ENCODE results near the gene KRTAP10-6.
A peak's percentile ranks its signal among the peaks of the same experiment; 100 is the strongest.

Gene KRTAP10-6

GRCh38 chr21:44614161-44614631, 21.9 kb upstream of the KRTAP10-6 start:
- Histone ChIP-seq H2BK12ac (ENCODE audit: low read length) (no peak overlapping the region), H4K8ac (ENCODE audit: low read depth, low read length) (no peak overlapping the region), H3K79me2 (ENCODE audit: control insufficient read depth, insufficient read depth, low read length, poor library complexity) (no peaks in the 10 kb centered on the region), H3K4me3 (ENCODE audit: low read depth, low read length) (no peak overlapping the region), H3K27ac (ENCODE audit: low read depth, low read length) (no peak overlapping the region), H2AFZ (ENCODE audit: insufficient read depth, low read length, poor library complexity) (no peak overlapping the region), H3K9ac (ENCODE audit: low read length) (no peak overlapping the region), H3K23ac (ENCODE audit: low read length) (no peak overlapping the region), H3K14ac (ENCODE audit: low read length) (no peak overlapping the region), H4K12ac (ENCODE audit: low read depth, low read length) (no peak overlapping the region), H2BK120ac (ENCODE audit: insufficient read depth, low read length, poor library complexity) (no peak overlapping the region), H3K4me2 (ENCODE audit: low read length) (no peak overlapping the region), H2AK5ac (ENCODE audit: low read length) (no peak overlapping the region), H3K18ac (ENCODE audit: low read length) (no peak overlapping the region), H3K4ac (ENCODE audit: low read depth, low read length) (no peak overlapping the region), H4K91ac (ENCODE audit: low read depth, low read length) (no peak overlapping the region), H3K4me1 (ENCODE audit: control insufficient read depth in 1 of 2, insufficient read depth in 2 of 2, low read length in 2 of 2) (no peaks in the 10 kb centered on the region), H3K27me3 (ENCODE audit: insufficient read depth, low read length) (no peaks in the 10 kb centered on the region), H3K9me3 (ENCODE audit: insufficient read depth, low read depth, low read length) (peaks cover 28% of the 10 kb centered on the region), H3K79me1 (ENCODE audit: low read length) (no peaks in the 10 kb centered on the region), H3K36me3 (ENCODE audit: control insufficient read depth in 1 of 2, insufficient read depth in 2 of 2, low read length in 2 of 2) (no peaks in the 10 kb centered on the region), H2BK5ac (ENCODE audit: low read depth, low read length, poor library complexity) (no peak overlapping the region)
- no CpG with 5 or more reads among the region's 20 CpGs for WGBS (ENCODE audit: extremely low coverage, insufficient coverage, insufficient read length)
- no peak for DNase-seq

- H3K23ac ChIP-seq (ENCODE audit: low read length) = no peak overlapping the region
- H4K91ac ChIP-seq (ENCODE audit: low read depth, low read length) = no peak overlapping the region
- H4K12ac ChIP-seq (ENCODE audit: low read depth, low read length) = no peak overlapping the region
- no peak overlapping the region for H3K4me3 ChIP-seq (ENCODE audit: low read depth, low read length)
- H3K9ac ChIP-seq (ENCODE audit: low read length) = no peak overlapping the region
- no peak overlapping the region for H2AK5ac ChIP-seq (ENCODE audit: low read length)
- H3K4me2 ChIP-seq (ENCODE audit: low read length) = no peak overlapping the region
- H3K9me3 ChIP-seq (ENCODE audit: insufficient read depth, low read depth, low read length) = peaks cover 26% of the 10 kb centered on the region
- H3K14ac ChIP-seq (ENCODE audit: low read length) = no peak overlapping the region
- no peak overlapping the region for H2BK5ac ChIP-seq (ENCODE audit: low read depth, low read length, poor library complexity)
- H3K79me2 ChIP-seq (ENCODE audit: control insufficient read depth, insufficient read depth, low read length, poor library complexity) = no peaks in the 10 kb centered on the region
- no peaks in the 10 kb centered on the region for H3K27me3 ChIP-seq (ENCODE audit: insufficient read depth, low read length)
- no peak overlapping the region for H2BK12ac ChIP-seq (ENCODE audit: low read length)
- no CpG with 5 or more reads among the region's 26 CpGs for WGBS (ENCODE audit: extremely low coverage, insufficient coverage, insufficient read length)
- H3K4me1 ChIP-seq (ENCODE audit: control insufficient read depth in 1 of 2, insufficient read depth in 2 of 2, low read length in 2 of 2) = no peaks in the 10 kb centered on the region
- no peak overlapping the region for H4K8ac ChIP-seq (ENCODE audit: low read depth, low read length)
- H3K79me1 ChIP-seq (ENCODE audit: low read length) = no peaks in the 10 kb centered on the region
- no peak overlapping the region for H2BK120ac ChIP-seq (ENCODE audit: insufficient read depth, low read length, poor library complexity)
- no peak for DNase-seq
- H3K36me3 ChIP-seq (ENCODE audit: control insufficient read depth in 1 of 2, insufficient read depth in 2 of 2, low read length in 2 of 2) = no peaks in the 10 kb centered on the region
- H3K27ac ChIP-seq (ENCODE audit: low read depth, low read length) = no peak overlapping the region
- H3K4ac ChIP-seq (ENCODE audit: low read depth, low read length) = no peak overlapping the region
- no peak overlapping the region for H2AFZ ChIP-seq (ENCODE audit: insufficient read depth, low read length, poor library complexity)
- H3K18ac ChIP-seq (ENCODE audit: low read length) = no peak overlapping the region
These were observed 21.3 kb upstream of the KRTAP10-6 start for GRCh38 chr21:44613386-44614155.

DNA sequence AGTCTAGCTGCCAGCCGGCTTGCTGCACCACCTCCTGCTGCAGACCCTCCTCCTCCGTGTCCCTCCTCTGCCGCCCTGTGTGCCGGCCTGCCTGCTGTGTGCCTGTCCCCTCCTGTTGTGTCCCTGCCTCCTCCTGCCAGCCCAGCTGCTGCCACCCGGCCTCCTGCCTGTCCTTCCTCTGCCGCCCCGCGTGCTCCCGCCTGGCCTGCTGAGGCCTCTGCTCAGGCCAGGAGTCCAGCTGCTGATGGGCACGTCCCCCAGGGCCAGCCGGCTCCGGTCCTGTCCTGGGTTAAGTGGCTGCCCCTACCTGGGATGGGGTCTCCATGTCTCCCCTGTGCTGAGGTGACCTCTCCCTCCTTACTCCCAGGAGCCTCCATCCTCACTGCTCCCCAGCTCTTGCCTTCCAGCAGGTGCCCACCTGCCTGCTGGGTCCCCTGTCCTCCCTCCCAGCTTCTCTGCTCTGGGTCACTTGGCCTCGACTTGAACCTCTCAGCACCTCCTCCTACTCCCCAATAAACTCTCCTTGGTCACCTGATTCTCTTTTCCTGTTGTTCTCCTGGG, 20.4 kb upstream of the KRTAP10-6 start:
- H2AK5ac ChIP-seq (ENCODE audit: low read length) = no peak overlapping the region
- no peak overlapping the region for H3K4ac ChIP-seq (ENCODE audit: low read depth, low read length)
- no peak overlapping the region for H2BK120ac ChIP-seq (ENCODE audit: insufficient read depth, low read length, poor library complexity)
- no peak overlapping the region for H4K8ac ChIP-seq (ENCODE audit: low read depth, low read length)
- H3K14ac ChIP-seq (ENCODE audit: low read length) = no peak overlapping the region
- H3K79me2 ChIP-seq (ENCODE audit: control insufficient read depth, insufficient read depth, low read length, poor library complexity) = no peaks in the 10 kb centered on the region
- no peaks in the 10 kb centered on the region for H3K36me3 ChIP-seq (ENCODE audit: control insufficient read depth in 1 of 2, insufficient read depth in 2 of 2, low read length in 2 of 2)
- no peak overlapping the region for H4K91ac ChIP-seq (ENCODE audit: low read depth, low read length)
- no peak overlapping the region for H2AFZ ChIP-seq (ENCODE audit: insufficient read depth, low read length, poor library complexity)
- no peak for DNase-seq
- no peak overlapping the region for H3K23ac ChIP-seq (ENCODE audit: low read length)
- peaks cover 26% of the 10 kb centered on the region for H3K9me3 ChIP-seq (ENCODE audit: insufficient read depth, low read depth, low read length)
- H4K12ac ChIP-seq (ENCODE audit: low read depth, low read length) = no peak overlapping the region
- no peak overlapping the region for H3K18ac ChIP-seq (ENCODE audit: low read length)
- no peaks in the 10 kb centered on the region for H3K4me1 ChIP-seq (ENCODE audit: control insufficient read depth in 1 of 2, insufficient read depth in 2 of 2, low read length in 2 of 2)
- H2BK5ac ChIP-seq (ENCODE audit: low read depth, low read length, poor library complexity) = no peak overlapping the region
- H3K27me3 ChIP-seq (ENCODE audit: insufficient read depth, low read length) = no peaks in the 10 kb centered on the region
- no peak overlapping the region for H3K4me2 ChIP-seq (ENCODE audit: low read length)
- no peak overlapping the region for H3K9ac ChIP-seq (ENCODE audit: low read length)
- no peaks in the 10 kb centered on the region for H3K79me1 ChIP-seq (ENCODE audit: low read length)
- no peak overlapping the region for H3K27ac ChIP-seq (ENCODE audit: low read depth, low read length)
- WGBS (ENCODE audit: extremely low coverage, insufficient coverage, insufficient read length) = no CpG with 5 or more reads among the region's 13 CpGs
- no peak overlapping the region for H2BK12ac ChIP-seq (ENCODE audit: low read length)
- peak overlapping the region; percentile 28 for H3K4me3 ChIP-seq (ENCODE audit: low read depth, low read length)

- no peak within 1 kb of the TSS for H3K14ac ChIP-seq (ENCODE audit: low read length)
- no peak within 1 kb of the TSS for H2AK5ac ChIP-seq (ENCODE audit: low read length)
- no peak within 1 kb of the TSS for H3K4ac ChIP-seq (ENCODE audit: low read depth, low read length)
- H2BK120ac ChIP-seq (ENCODE audit: insufficient read depth, low read length, poor library complexity) = no peak within 1 kb of the TSS
- no peak within 1 kb of the TSS for H2AFZ ChIP-seq (ENCODE audit: insufficient read depth, low read length, poor library complexity)
- no peak within 1 kb of the TSS for H3K18ac ChIP-seq (ENCODE audit: low read length)
- no peaks in the 10 kb centered on the region for H3K27me3 ChIP-seq (ENCODE audit: insufficient read depth, low read length)
- H3K9me3 ChIP-seq (ENCODE audit: insufficient read depth, low read depth, low read length) = peaks cover 26% of the 10 kb centered on the region
- H3K79me2 ChIP-seq (ENCODE audit: control insufficient read depth, insufficient read depth, low read length, poor library complexity) = no peaks in the 10 kb centered on the region
- H2BK5ac ChIP-seq (ENCODE audit: low read depth, low read length, poor library complexity) = no peak within 1 kb of the TSS
- no CpG with 5 or more reads among the region's 8 CpGs for WGBS (ENCODE audit: extremely low coverage, insufficient coverage, insufficient read length)
- no peak within 1 kb of the TSS for H4K8ac ChIP-seq (ENCODE audit: low read depth, low read length)
- no peaks in the 10 kb centered on the region for H3K79me1 ChIP-seq (ENCODE audit: low read length)
- H3K23ac ChIP-seq (ENCODE audit: low read length) = no peak within 1 kb of the TSS
- H3K4me3 ChIP-seq (ENCODE audit: low read depth, low read length) = peak within 1 kb of the TSS; percentile 49
- no peak for DNase-seq
- H2BK12ac ChIP-seq (ENCODE audit: low read length) = no peak within 1 kb of the TSS
- no peaks in the 10 kb centered on the region for H3K36me3 ChIP-seq (ENCODE audit: control insufficient read depth in 1 of 2, insufficient read depth in 2 of 2, low read length in 2 of 2)
- no peaks in the 10 kb centered on the region for H3K4me1 ChIP-seq (ENCODE audit: control insufficient read depth in 1 of 2, insufficient read depth in 2 of 2, low read length in 2 of 2)
- H3K9ac ChIP-seq (ENCODE audit: low read length) = no peak within 1 kb of the TSS
- H3K27ac ChIP-seq (ENCODE audit: low read depth, low read length) = no peak within 1 kb of the TSS
- H3K4me2 ChIP-seq (ENCODE audit: low read length) = no peak within 1 kb of the TSS
- no peak within 1 kb of the TSS for H4K91ac ChIP-seq (ENCODE audit: low read depth, low read length)
- H4K12ac ChIP-seq (ENCODE audit: low read depth, low read length) = no peak within 1 kb of the TSS
These were observed 19.8 kb upstream of the KRTAP10-6 start, which contains the start of gene KRTAP10-8 for GRCh38 chr21:44612029-44612486. TSS of gene KRTAP10-8 (plus strand) at chr21:44612079. CDS start at chr21:44612101, 22 bp downstream.
